ENCODE data around the gene ATP13A4.

Gene ATP13A4

DNA sequence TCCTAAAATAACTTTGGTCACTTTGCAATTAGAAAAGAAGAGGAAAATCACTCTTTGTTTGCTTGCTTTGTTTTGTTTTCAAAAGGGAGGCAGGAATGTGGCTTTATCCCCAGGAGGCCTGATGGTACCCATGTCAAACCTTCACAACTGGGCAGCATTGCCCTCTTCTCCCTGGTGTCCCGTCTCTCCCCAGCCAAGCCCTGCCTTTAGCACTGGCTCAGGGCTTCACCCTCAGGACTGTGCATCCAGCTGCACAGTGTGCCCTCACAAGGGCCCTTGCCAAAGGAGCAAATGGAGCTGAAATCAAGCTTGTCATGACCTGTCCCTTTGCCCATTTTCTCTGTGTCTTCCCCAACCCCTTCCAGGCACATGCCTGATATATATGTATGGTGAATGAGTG lies 147.0 kb downstream of the ATP13A4 start:
- no peak for DNase-seq (ENCODE audit: low read depth in 1 of 2, low spot score in 1 of 2)

DNA sequence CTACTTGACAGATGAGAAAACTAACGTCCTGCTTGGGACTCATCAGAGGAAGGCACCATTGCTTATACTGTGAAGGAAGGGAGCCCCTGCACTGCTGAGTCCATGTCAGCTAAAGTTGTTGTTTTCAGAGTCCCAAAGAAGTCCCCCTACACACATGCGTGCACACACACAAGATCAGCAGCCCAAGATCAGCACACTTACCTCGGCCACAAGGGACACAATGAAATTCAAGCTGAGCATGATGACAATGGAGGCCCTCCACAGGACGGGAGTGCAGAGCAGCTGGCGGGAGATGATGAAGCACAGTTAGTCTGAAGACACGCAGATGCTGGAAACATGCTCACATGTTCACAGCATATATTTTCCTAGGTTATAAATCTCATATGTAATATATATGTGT lies 147.6 kb downstream of the ATP13A4 start:
- no peak for DNase-seq (ENCODE audit: low read depth in 1 of 2, low spot score in 1 of 2)

DNA sequence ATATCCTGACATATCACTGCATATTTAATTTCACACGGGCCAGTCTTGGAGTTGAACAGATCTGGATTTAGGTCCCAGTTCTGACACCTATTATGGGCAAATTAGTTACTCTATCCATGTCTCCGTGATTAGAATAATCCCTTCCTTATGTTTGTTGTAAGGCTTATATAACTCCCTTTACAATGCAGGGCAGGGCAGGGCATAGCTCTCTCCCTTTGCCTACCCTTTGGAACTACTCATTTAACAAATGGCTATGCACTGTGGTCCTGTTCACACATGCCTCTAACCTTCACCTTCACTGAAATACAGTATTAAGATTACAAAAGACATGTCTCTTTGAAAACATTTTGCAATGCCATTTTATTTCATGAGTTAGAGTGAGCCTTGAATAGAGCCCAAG lies 151.4 kb downstream of the ATP13A4 start:
- no peak for DNase-seq (ENCODE audit: low read depth in 1 of 2, low spot score in 1 of 2)

DNA sequence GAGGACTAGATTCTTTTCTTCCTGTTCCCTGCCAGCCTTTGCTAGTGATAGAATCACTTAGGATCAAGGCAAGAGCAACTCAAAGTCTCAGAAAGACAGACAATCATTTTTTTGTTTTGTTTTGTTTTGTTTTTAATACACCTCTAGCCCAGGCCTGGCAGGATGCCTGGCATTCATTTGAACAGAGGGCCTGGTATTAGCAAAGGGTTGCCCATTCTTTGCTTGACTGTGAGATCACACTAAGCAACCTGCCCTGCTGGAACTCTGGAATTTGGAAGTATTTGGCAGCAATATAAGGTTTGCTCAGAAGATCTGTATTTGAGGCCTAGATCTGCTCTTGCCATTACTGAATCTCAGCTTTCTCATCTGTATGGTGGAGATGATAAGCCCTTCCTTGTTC lies 154.4 kb downstream of the ATP13A4 start:
- DNase-seq (ENCODE audit: low read depth in 1 of 2, low spot score in 1 of 2) = no peak

DNA sequence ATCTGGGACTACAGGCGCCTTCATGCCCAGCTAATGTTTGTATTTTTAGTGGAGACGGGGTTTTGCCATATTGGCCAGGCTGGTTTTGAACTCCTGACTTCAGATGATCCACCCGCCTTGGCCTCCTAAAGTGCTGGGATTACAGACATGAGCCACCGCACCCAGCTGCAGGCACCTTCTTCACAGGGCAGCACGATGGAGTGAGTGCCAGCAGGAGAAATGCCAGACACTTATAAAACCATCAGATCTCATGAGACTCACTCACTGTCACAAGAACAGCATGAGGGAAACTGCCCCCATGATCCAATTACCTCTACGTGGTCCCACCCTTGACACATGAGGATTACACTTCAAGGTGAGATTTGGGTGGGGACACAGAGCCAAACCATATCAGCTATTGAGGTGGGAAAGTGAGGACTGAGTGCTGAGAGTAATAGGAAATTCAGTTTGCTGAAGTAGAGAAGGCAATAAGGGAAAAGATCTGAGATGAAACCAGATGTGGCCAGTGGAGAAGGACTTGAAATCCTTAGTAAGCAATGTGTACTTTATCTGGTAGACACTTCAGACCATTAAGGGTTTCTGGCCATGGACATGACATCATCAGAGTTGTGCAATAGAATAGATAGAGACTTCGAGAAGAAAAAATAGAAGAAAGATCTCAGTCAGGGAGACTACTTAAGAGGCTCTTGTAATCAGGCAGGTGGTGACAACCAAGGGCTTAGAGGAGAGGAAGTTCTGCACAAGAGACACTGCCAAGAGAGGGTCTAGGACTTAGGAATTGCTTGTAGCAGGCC lies 158.0 kb downstream of the ATP13A4 start:
- DNase-seq (ENCODE audit: low read depth in 1 of 2, low spot score in 1 of 2) = no peak

DNA sequence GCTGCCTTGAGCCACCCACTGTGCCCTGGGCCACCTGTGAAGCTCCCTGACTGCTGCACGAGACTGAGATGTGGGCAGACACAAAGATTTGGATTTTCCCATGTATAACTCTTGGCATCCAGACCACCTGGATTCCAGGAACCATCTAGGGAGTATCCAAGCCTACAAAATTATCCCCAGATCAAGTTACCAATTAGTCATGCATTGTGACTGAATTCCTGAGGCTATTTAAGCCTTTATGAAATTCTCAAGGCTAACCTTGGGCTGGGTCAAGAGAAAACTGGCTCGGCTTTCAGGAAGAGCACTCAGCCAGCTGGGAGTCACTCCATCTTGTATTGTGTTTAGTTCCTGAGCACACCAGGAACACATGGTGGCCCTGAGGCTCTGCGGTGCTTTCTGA lies 162.8 kb downstream of the ATP13A4 start:
- no peak for DNase-seq (ENCODE audit: low read depth in 1 of 2, low spot score in 1 of 2)

DNA sequence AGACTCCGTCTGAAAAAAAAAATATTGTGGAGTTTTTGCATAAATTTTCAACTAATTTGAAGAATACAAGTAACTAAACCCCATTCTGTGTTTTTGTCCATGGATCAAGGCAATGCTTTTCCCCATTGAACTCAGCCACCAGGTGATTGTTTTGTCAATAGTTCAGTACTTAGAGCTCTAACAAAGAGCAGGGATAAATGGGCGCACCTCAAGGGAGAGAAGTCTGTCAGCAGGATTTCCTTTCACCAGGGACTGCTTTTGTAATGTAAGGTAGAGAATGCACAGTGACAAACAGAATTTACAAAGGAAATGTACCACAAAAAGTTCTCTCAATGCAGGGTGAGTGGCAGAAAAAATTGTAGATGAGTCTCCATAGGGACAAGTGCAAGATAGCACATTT lies 165.4 kb downstream of the ATP13A4 start:
- no peak for DNase-seq (ENCODE audit: low read depth in 1 of 2, low spot score in 1 of 2)

DNA sequence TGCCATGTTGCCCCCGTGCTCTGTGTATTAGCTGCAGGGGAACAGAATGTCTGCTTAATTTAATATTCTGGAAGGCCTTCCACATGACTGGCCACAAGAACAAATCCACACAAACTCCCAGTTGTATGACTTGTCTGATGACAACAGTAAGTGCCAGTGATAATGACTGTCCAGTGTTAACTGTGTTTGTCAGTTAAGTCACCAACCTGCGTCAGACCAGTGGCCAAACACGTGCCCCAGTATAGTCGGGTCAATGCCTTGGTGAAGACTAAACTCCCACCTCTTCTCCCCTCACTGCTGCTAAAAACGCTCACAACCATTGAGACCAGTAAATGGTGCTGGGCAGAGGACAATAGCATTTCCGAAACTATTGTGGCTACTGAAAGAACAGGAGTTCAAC lies 166.3 kb downstream of the ATP13A4 start:
- no peak for DNase-seq (ENCODE audit: low read depth in 1 of 2, low spot score in 1 of 2)

DNA sequence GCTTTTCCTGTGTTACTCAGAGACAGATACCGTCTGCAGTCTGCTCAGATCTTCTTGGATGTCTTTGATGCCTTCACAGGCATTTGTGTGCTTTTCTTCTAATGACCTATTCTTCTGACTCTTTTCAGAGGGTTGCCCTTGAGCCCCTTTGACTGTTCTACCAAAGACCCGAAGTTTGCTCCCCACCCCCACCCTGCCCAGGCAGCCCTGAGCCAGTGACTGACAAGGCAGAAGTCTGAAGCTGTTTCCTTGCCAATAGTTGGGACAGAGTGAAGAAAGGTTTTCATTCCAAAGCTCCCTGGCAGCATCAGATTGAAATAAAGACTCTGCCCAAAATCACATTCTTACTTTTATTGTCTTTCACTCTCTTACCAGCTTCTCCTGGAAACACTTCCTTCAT lies 167.1 kb downstream of the ATP13A4 start:
- no peak for DNase-seq (ENCODE audit: low read depth in 1 of 2, low spot score in 1 of 2)

DNA sequence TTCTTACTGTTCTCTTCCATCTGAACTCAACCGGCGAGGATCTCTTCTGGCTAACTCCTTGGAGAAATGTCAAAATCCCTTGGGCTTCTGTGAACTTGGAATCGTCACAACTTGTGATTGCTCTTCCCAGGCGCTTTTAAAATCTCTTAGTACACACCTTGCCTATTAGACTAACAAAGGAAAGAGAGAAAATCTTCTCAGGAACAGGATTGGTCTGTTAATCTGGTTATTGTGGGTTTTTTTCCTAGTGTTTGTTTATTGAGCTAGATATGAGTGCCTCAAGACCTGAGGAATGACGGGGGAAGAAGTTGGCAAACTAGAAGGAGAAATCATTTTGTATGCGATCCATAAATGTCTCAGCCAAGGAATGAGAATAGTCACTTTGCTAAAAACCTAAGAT lies 176.0 kb downstream of the ATP13A4 start, which contains the start of gene ATP13A5:
Gene ATP13A5 (minus strand): TSS at position 48 of the 400 bp plus-strand sequence. CDS start 28 bp downstream, at position 20.
- DNase-seq (ENCODE audit: low read depth in 1 of 2, low spot score in 1 of 2) = no peak

DNA sequence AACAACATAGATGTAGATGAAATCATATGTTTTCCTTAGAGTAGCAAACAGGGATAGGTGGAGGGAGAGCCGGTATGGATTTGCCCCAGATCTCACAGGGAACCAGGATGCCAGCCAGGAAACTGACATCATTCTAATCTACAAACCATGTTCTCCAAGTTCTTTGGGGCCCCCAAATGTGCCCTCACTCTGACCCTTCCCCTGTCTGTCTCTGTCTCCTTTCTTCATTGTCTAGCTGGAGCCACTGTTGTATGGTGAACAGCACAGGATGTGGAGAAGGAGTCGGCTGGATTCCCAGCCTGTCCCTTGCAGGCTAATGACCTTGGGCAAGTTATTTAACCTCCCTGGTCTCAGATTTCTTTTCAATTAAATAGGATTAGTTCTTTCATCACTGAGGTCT lies 177.1 kb downstream of the ATP13A4 start:
- no peak for DNase-seq (ENCODE audit: low read depth in 1 of 2, low spot score in 1 of 2)

DNA sequence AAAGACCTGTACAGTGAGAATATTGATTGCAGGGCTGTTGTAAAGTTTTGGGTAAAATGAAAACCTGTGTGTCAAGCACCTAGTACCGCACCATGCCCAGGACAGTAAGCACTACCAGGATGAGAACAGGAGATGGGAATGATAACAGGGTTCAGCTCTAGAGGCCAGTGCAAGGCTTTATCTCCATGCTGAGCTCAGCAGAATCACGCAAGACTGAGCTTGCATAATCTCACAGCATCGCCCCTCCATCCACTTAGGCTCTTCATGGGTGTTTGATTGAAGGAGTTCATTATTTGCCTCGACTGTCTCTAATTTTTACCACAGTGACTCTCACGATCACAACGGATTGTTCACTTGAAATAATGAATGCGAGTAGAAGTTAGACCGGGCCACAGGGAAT lies 179.1 kb downstream of the ATP13A4 start:
- no peak for DNase-seq (ENCODE audit: low read depth in 1 of 2, low spot score in 1 of 2)

DNA sequence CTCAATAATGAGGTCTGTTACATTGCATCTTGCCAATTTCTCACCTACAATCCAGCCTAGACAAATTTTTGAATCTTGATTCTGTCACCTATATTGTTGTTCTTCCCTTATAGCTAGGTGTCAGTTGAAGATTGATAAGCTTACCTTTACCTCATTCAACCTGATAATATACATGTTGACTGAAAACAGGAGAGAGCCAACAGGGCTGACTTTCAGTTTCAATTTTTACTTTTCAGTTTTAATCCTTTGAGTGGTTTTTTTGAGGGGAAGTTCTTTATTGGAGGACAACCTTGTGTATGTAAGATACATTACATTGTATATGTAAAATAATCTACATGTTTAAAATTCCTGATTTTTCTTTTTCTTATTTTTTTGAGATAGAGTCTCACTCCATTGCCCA lies 181.9 kb downstream of the ATP13A4 start:
- DNase-seq (ENCODE audit: low read depth in 1 of 2, low spot score in 1 of 2) = no peak

DNA sequence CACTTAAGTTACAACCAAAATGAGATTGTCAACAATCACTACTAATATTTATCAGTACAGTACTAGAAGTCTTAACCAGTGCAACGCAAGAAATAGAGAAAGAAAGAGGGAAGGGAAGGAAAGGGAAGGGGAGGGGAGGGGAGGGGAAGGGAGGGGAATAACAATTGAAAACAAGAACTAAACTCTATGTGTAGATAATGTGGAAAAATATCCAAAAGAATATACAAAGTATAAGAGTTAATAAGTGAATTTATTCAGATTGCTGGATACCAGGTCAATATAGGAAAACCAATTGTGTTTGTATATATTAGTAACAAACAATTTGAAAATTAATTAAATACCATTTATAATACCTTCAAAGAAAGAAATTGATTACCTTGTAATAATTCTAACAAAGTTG lies 186.8 kb downstream of the ATP13A4 start:
- no peak for DNase-seq (ENCODE audit: low read depth in 1 of 2, low spot score in 1 of 2)

DNA sequence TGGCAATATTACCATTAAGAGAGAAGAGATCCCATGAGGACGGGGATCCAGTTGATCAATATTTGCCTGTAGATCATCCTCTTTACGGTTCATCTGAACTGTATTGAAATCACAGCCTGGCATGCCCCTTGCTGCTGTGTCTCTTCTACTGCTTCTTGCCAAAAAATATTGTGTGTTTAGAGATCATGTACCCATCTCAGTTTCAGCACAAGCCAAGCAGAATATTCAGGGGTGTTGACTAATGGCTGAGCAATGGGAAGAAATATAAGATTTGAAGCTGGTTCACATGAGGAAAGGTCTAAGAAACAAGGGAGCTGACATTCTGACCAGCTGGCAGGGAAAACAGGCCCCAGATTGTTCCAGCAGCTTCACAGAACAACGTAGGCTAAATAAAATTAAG lies 197.4 kb downstream of the ATP13A4 start:
- no peak for DNase-seq (ENCODE audit: low read depth in 1 of 2, low spot score in 1 of 2)

DNA sequence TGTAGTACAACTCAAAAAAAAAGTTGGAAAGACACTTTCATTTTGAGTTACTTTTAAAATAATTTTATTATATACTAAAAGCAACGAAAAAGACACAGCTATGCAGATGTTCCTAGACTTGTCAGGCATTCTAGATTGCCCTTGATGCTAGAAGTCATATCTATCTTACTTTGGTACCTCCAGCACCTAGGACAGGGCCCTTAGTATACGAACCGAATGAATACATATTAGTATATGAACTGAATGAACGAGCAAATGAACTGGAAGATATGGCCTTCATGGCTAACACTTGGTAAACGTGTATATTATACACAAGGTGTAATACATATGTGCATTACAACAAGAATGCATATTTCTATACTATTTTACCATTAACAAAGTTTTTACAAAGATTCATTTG lies 200.3 kb downstream of the ATP13A4 start:
- DNase-seq (ENCODE audit: low read depth in 1 of 2, low spot score in 1 of 2) = no peak

Data from stimulated activated CD4-positive, alpha-beta T cell treated with anti-CD3 and anti-CD28 coated beads, Interleukin-15, amount 100 ng/mL, for 1 hour (primary cell).